Gastroesophageal sphincter (tissue), 3 donors: ENCODE results near the gene TGFBR3.

ENCODE experiments used
- POLR2A ChIP-seq, 2 donors: fragments of 450-650 bp; IDR thresholded peaks; one replicate each; pipeline ENCODE4 v1.6.1; 2017; ENCODE audit warnings: antibody characterized with exemption in 2 of 2, mild to moderate bottlenecking in 2 of 2, moderate library complexity in 1 of 2
- POLR2AphosphoS5 ChIP-seq: sonication (generic); formaldehyde crosslinking; IDR thresholded peaks from one replicate; pipeline ENCODE4 v1.6.1; 2017; ENCODE audit warnings: antibody characterized with exemption
- TF ChIP-seq, protein P1 (sequence below), 4 experiments: fragments of 200-600 bp in 2 of 4; fragments of 450-650 bp in 2 of 4; sonication (generic) in 1 of 4; IDR thresholded peaks; one replicate each; pipeline ENCODE4 v1.5.1; 2017 to 2019; ENCODE audit warnings: antibody characterized with exemption in 4 of 4, mild to moderate bottlenecking in 2 of 4, moderate library complexity in 2 of 4

DNA sequence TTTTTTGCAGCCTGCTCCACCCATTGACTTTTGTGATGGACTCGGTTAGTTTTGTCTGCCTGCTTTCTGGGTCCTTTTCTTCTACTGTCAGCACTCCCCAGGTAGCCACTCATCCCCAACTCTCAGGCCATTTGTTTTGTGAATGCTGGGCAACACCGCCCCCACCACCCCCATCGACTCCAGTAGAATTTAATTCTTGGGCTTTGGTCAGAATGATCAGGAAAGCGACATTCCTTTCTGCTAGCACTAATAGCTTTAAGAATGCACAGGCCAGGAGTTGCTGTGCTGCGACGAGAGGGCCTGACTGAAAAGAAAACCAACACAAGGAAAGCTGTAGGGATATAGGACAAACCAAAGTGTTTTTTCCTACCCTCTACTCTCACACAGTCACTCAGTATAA lies 240.9 kb downstream of the TGFBR3 start:
- TF ChIP-seq, protein P1, sequence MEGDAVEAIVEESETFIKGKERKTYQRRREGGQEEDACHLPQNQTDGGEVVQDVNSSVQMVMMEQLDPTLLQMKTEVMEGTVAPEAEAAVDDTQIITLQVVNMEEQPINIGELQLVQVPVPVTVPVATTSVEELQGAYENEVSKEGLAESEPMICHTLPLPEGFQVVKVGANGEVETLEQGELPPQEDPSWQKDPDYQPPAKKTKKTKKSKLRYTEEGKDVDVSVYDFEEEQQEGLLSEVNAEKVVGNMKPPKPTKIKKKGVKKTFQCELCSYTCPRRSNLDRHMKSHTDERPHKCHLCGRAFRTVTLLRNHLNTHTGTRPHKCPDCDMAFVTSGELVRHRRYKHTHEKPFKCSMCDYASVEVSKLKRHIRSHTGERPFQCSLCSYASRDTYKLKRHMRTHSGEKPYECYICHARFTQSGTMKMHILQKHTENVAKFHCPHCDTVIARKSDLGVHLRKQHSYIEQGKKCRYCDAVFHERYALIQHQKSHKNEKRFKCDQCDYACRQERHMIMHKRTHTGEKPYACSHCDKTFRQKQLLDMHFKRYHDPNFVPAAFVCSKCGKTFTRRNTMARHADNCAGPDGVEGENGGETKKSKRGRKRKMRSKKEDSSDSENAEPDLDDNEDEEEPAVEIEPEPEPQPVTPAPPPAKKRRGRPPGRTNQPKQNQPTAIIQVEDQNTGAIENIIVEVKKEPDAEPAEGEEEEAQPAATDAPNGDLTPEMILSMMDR (IDR thresholded peaks at IDR 0.05): no peak
- TF ChIP-seq POLR2AphosphoS5 (no peak), POLR2A (IDR thresholded peaks at IDR 0.05) (no peak)
